Endothelial cell of umbilical vein (primary cell): ENCODE measurements around the gene TAS2R41. TPM values are rescaled to one million over a fixed set of nuclear protein-coding genes. Genes with fewer than 3 reads are reported as not detected.

Experiments
- BruUV-seq: library from RNA; stranded (reverse); fragments of 400-500 nt; replicated peaks from 2 replicates; lab custom pipeline; 2021; lab: Mats Ljungman, UMichigan
- CTCF ChIA-PET: fragments of 300-600, 350-600 bp; sonication (Branson Sonifier 250); formaldehyde crosslinking; loops from one replicate; lab custom pipeline; 2021; ENCODE audit warnings: antibody characterized with exemption, inconsistent platforms; lab: Charles Lee
- POLR2A ChIA-PET: fragments of 300-600, 350-600 bp; sonication (Branson Sonifier 250); formaldehyde crosslinking; loops from one replicate; lab custom pipeline; 2021; ENCODE audit warnings: antibody characterized with exemption, inconsistent platforms; lab: Charles Lee
- DNase-seq: peaks from one replicate; pipeline ENCODE4 v3.0.0-alpha.2; 2011; ENCODE audit warnings: low read depth, low spot score
- FAIRE-seq: peaks from 2 replicates; lab custom pipeline; 2011; peaks lifted over from hg19 to GRCh38; lab: Jason Lieb, UNC
- H2AFZ ChIP-seq: 2 replicates; pipeline ENCODE4 v1.6.0; 2012; ENCODE audit warnings: low read depth, low read length, control low read depth, inconsistent platforms
- H3K27ac ChIP-seq: 2 replicates; pipeline ENCODE4 v1.5.1; 2011; ENCODE audit warnings: low read depth, mild to moderate bottlenecking, control low read depth, low read length, moderate library complexity; ENCODE audit not compliant: insufficient read depth
- H3K27me3 ChIP-seq, 2 experiments: 2 replicates each; pipeline versions ENCODE4 v1.6.0 to v1.6.1; 2011; ENCODE audit warnings: low read length in 2 of 2, mixed read lengths in 1 of 2; ENCODE audit not compliant: control insufficient read depth in 2 of 2, insufficient read depth in 2 of 2
- H3K36me3 ChIP-seq, 2 experiments: 2 replicates in 1 of 2; 3 replicates in 1 of 2; pipeline ENCODE4 v1.5.1; 2011; ENCODE audit warnings: low read length in 2 of 2, mild to moderate bottlenecking in 1 of 2, moderate library complexity in 1 of 2; ENCODE audit not compliant: control insufficient read depth in 2 of 2, insufficient read depth in 2 of 2; ENCODE audit errors: extremely low read depth in 1 of 2
- H3K4me1 ChIP-seq: 3 replicates; pipeline ENCODE4 v1.5.1; 2011; ENCODE audit warnings: mild to moderate bottlenecking, low read length; ENCODE audit not compliant: control insufficient read depth, insufficient read depth; ENCODE audit errors: extremely low read depth
- H3K4me2 ChIP-seq: 2 replicates; pipeline ENCODE4 v1.6.1; 2011; ENCODE audit warnings: low read length, control low read depth, mixed read lengths; ENCODE audit not compliant: insufficient read depth
- H3K4me3 ChIP-seq, 3 experiments: fragments of 200-600 bp in 1 of 3; sonication (generic), shearing (Covaris generic) in 1 of 3; replicated peaks in 1 of 3; 2 replicates each; pipeline ENCODE4 v1.5.1; 2011 to 2016; ENCODE audit warnings: control low read depth in 3 of 3, low read length in 3 of 3, mild to moderate bottlenecking in 2 of 3, inconsistent platforms in 1 of 3, low read depth in 1 of 3, moderate library complexity in 1 of 3; ENCODE audit not compliant: insufficient read depth in 1 of 3
- H3K79me2 ChIP-seq: 2 replicates; pipeline ENCODE4 v1.6.0; 2012; ENCODE audit warnings: low read length, inconsistent platforms; ENCODE audit not compliant: control insufficient read depth, insufficient read depth
- H3K9ac ChIP-seq: replicated peaks from 2 replicates; pipeline ENCODE3; 2011; ENCODE audit warnings: low read length, control low read depth; ENCODE audit not compliant: insufficient read depth; ENCODE audit errors: extremely low read depth
- H3K9me1 ChIP-seq: replicated peaks from 3 replicates; pipeline ENCODE4 v1.6.0; 2011; ENCODE audit warnings: mild to moderate bottlenecking, low read length; ENCODE audit not compliant: control insufficient read depth, insufficient read depth; ENCODE audit errors: extremely low read depth
- H3K9me3 ChIP-seq: replicated peaks from 2 replicates; pipeline ENCODE4 v1.5.1; 2012; ENCODE audit warnings: low read length, inconsistent platforms; ENCODE audit not compliant: control insufficient read depth, insufficient read depth
- H4K20me1 ChIP-seq: replicated peaks from 2 replicates; pipeline ENCODE3; 2011; ENCODE audit warnings: mild to moderate bottlenecking, low read length; ENCODE audit not compliant: control insufficient read depth, insufficient read depth; ENCODE audit errors: extremely low read depth
- CTCF ChIP-seq, 2 donors: IDR thresholded peaks; 1 replicate in 1 of 2; 2 replicates in 1 of 2; pipeline ENCODE4 v1.5.1; 2011; ENCODE audit warnings: low read length in 2 of 2, mild to moderate bottlenecking in 2 of 2, moderate library complexity in 2 of 2, control low read depth in 1 of 2, inconsistent platforms in 1 of 2, low read depth in 1 of 2; ENCODE audit not compliant: insufficient read depth in 1 of 2; ENCODE audit errors: extremely low read depth in 1 of 2
- EZH2 ChIP-seq: IDR thresholded peaks from 2 replicates; pipeline ENCODE4 v1.6.1; 2012; ENCODE audit warnings: borderline replicate concordance, low read depth, mild to moderate bottlenecking, moderate library complexity, low read length, inconsistent platforms; ENCODE audit not compliant: severe bottlenecking
- FOS ChIP-seq: IDR thresholded peaks from 2 replicates; pipeline ENCODE4 v1.6.1; 2011; ENCODE audit warnings: mild to moderate bottlenecking, low read length, moderate library complexity, borderline replicate concordance; ENCODE audit not compliant: insufficient read depth
- GATA2 ChIP-seq: IDR thresholded peaks from 2 replicates; pipeline ENCODE4 v1.7.0; 2011; ENCODE audit warnings: low read depth, mild to moderate bottlenecking, moderate library complexity, mixed read lengths, low read length; ENCODE audit not compliant: insufficient read length, insufficient read depth
- JUN ChIP-seq: IDR thresholded peaks from 2 replicates; pipeline ENCODE4 v1.6.1; 2011; ENCODE audit warnings: borderline replicate concordance, low read depth; ENCODE audit not compliant: insufficient read length, insufficient read depth
- MAX ChIP-seq: IDR thresholded peaks from 2 replicates; pipeline ENCODE4 v1.6.1; 2011; ENCODE audit not compliant: insufficient read depth, insufficient read length
- MYC ChIP-seq: IDR thresholded peaks from one replicate; pipeline ENCODE4 v1.6.1; 2011; ENCODE audit warnings: mild to moderate bottlenecking, low read depth, low read length
- POLR2A ChIP-seq: IDR thresholded peaks from 2 replicates; pipeline ENCODE4 v1.6.1; 2012; ENCODE audit warnings: low read depth, mild to moderate bottlenecking, control low read depth, low read length
- POLR2AphosphoS5 ChIP-seq: IDR thresholded peaks from 2 replicates; pipeline ENCODE4 v1.6.1; 2012; ENCODE audit warnings: low read depth, mild to moderate bottlenecking, control low read depth, low read length, moderate library complexity; ENCODE audit not compliant: insufficient read depth
- dilution Hi-C: fragments of 300-500 bp; cut with MboI; formaldehyde crosslinking; loops from one replicate; pipeline ENCODE4 v1.15.0; 2019; ENCODE audit warnings: low sequenced_read_pairs; ENCODE audit not compliant: extremely low pct_ligation_motif_present
- intact Hi-C: fragments of 100-400 bp; cut with micrococcal nuclease; formaldehyde crosslinking; loops from one replicate; pipeline ENCODE4 v1.10.0; 2022
- polyA plus RNA-seq, 4 experiments: library from polyadenylated mRNA; depleted of rRNA in 3 of 4; stranded (reverse) in 3 of 4; unstranded in 1 of 4; fragments of >200 nt; gene quantifications; 2 replicates each; pipeline versions ENCODE4 v1.2.1 to v1.2.3, GENCODE V29; 2011 to 2012; ENCODE audit warnings: missing spikeins in 1 of 4
- total RNA-seq: library from RNA; stranded (reverse); gene quantifications from 2 replicates; pipeline ENCODE4 v1.2.3, GENCODE V29; 2021

The TAS2R41 gene
- total and polyA plus RNA-seq, 2 donors (not counting 3 experiments of a cell fraction or from before 2014, with no cell fraction given) = not detected

- Histone ChIP-seq H3K9me3 (no peaks in the 10 kb centered on the region), H3K27ac (no peak overlapping the region), H3K4me2 (no peak overlapping the region), H2AFZ (no peak overlapping the region), H4K20me1 (no peaks in the 10 kb centered on the region), H3K9ac (no peak overlapping the region), H3K9me1 (no peaks in the 10 kb centered on the region), H3K79me2 (no peaks in the 10 kb centered on the region), H3K4me1 (no peaks in the 10 kb centered on the region), H3K36me3 (no peaks in the 10 kb centered on the region), H3K27me3 (no peaks in the 10 kb centered on the region), H3K4me3 (no peak overlapping the region)
- FAIRE-seq (no peak), DNase-seq (no peak)
- ChIA-PET POLR2A (no interaction called here), CTCF (interaction anchor here (1.1 to 2.1 kb wide), 3 partner anchors 11 to 52 kb away, joined by 3 to 9 read pairs (median 4); no protein-coding TSS in a partner anchor)
- intact Hi-C loops = no loop called here
- BruUV-seq = no TSS peak
- dilution Hi-C loops = no loop called here
- no peak for TF ChIP-seq CTCF (IDR thresholded peaks at IDR 0.05; ENCODE audit: extremely low read depth in 1 of 2, insufficient read depth in 1 of 2, low read depth in 1 of 2, low read length in 2 of 2)
Observed at GRCh38 chr7:143479055-143479766, 1.5 kb downstream of the TAS2R41 start.

- Histone ChIP-seq H3K4me1 (no peaks in the 10 kb centered on the region), H3K27me3 (no peaks in the 10 kb centered on the region), H3K4me2 (no peak overlapping the region), H3K79me2 (no peaks in the 10 kb centered on the region), H3K9me3 (no peaks in the 10 kb centered on the region), H3K36me3 (no peaks in the 10 kb centered on the region), H3K27ac (no peak overlapping the region), H2AFZ (no peak overlapping the region), H3K9ac (no peak overlapping the region), H4K20me1 (no peaks in the 10 kb centered on the region), H3K4me3 (no peak overlapping the region), H3K9me1 (no peaks in the 10 kb centered on the region)
- dilution Hi-C loops = no loop called here
- DNase-seq (no peak), FAIRE-seq (no peak)
- BruUV-seq = no TSS peak
- ChIA-PET POLR2A (no interaction called here), CTCF (interaction anchor here (0.8 to 2.1 kb wide), 5 partner anchors 10 to 57 kb away, joined by 3 to 9 read pairs (median 4); no protein-coding TSS in a partner anchor)
- intact Hi-C loops = no loop called here
- TF ChIP-seq FOS (no peak), MYC (no peak), POLR2A (no peak), GATA2 (no peak), MAX (no peak), EZH2 (no peak), JUN (no peak), POLR2AphosphoS5 (no peak), CTCF (IDR thresholded peaks at IDR 0.05; ENCODE audit: extremely low read depth in 1 of 2, insufficient read depth in 1 of 2, low read depth in 1 of 2, low read length in 2 of 2) (no peak)
Observed at GRCh38 chr7:143480501-143480900, 2.8 kb downstream of the TAS2R41 start.
